Mesendoderm (in vitro differentiated cells): Measurements from ENCODE around the gene PCDHB5.
"Not testable (repeated sequence)": the region's sequence is repeated elsewhere in the genome, so short reads cannot be mapped to it uniquely, and the experiment has no call there.

ENCODE experiments used
- DNase-seq: peaks from one replicate; pipeline ENCODE4 v3.0.0; 2013
- H2AK5ac ChIP-seq: 2 replicates; pipeline ENCODE4 v1.6.1; 2013; ENCODE audit warnings: low read length, inconsistent platforms
- H2BK120ac ChIP-seq: 2 replicates; pipeline ENCODE4 v1.6.1; 2013; ENCODE audit warnings: low read depth, mild to moderate bottlenecking, low read length, moderate library complexity, mixed read lengths
- H2BK15ac ChIP-seq: replicated peaks from 2 replicates; pipeline ENCODE4 v1.6.1; 2013; ENCODE audit warnings: low read depth, mild to moderate bottlenecking, moderate library complexity
- H2BK5ac ChIP-seq: 2 replicates; pipeline ENCODE4 v1.6.1; 2013; ENCODE audit warnings: low read length, inconsistent platforms
- H3K18ac ChIP-seq: 2 replicates; pipeline ENCODE4 v1.6.1; 2013; ENCODE audit warnings: mild to moderate bottlenecking, low read length, mixed read lengths
- H3K23ac ChIP-seq: one replicate; pipeline ENCODE4 v1.6.1; 2013; ENCODE audit warnings: low read length
- H3K27ac ChIP-seq: 2 replicates; pipeline ENCODE4 v1.5.1; 2013; ENCODE audit warnings: low read depth, mild to moderate bottlenecking, inconsistent platforms, low read length, moderate library complexity
- H3K27me3 ChIP-seq: 2 replicates; pipeline ENCODE4 v1.6.1; 2013; ENCODE audit warnings: low read length, control low read depth, mild to moderate bottlenecking, inconsistent platforms; ENCODE audit not compliant: insufficient read depth, poor library complexity
- H3K36me3 ChIP-seq: 2 replicates; pipeline ENCODE4 v1.6.1; 2013; ENCODE audit warnings: low read length, inconsistent platforms; ENCODE audit not compliant: control insufficient read depth, insufficient read depth
- H3K4ac ChIP-seq: one replicate; pipeline ENCODE4 v1.6.1; 2013; ENCODE audit warnings: low read depth, mild to moderate bottlenecking, low read length, moderate library complexity
- H3K4me1 ChIP-seq: 2 replicates; pipeline ENCODE4 v1.6.1; 2013; ENCODE audit warnings: low read depth, low read length, inconsistent platforms; ENCODE audit not compliant: control insufficient read depth
- H3K4me2 ChIP-seq: 2 replicates; pipeline ENCODE4 v1.6.1; 2013; ENCODE audit warnings: low read length
- H3K4me3 ChIP-seq: 2 replicates; pipeline ENCODE4 v1.5.1; 2013; ENCODE audit warnings: mild to moderate bottlenecking, low read length
- H3K56ac ChIP-seq: one replicate; pipeline ENCODE4 v1.6.1; 2013; ENCODE audit warnings: low read length
- H3K79me1 ChIP-seq: 2 replicates; pipeline ENCODE4 v1.6.1; 2013; ENCODE audit warnings: low read length, inconsistent platforms
- H3K79me2 ChIP-seq: 2 replicates; pipeline ENCODE4 v1.6.1; 2013; ENCODE audit warnings: mild to moderate bottlenecking, low read length; ENCODE audit not compliant: control insufficient read depth, insufficient read depth
- H3K9ac ChIP-seq: 2 replicates; pipeline ENCODE4 v1.6.1; 2013; ENCODE audit warnings: low read length, inconsistent platforms
- H4K5ac ChIP-seq: one replicate; pipeline ENCODE4 v1.6.1; 2013; ENCODE audit warnings: low read length
- H4K8ac ChIP-seq: one replicate; pipeline ENCODE4 v1.6.1; 2013; ENCODE audit warnings: low read depth, mild to moderate bottlenecking, control low read depth, low read length, moderate library complexity
- WGBS: extraction: QIAGEN DNeasy Blood & Tissue Kit; methylation state at CpG from one replicate; pipeline ENCODE4 v1.1.7; 2013; ENCODE audit warnings: low lambda C conversion rate, missing lambda C conversion rate; ENCODE audit not compliant: insufficient coverage; ENCODE audit errors: extremely low coverage; 5-methylcytosine and 5-hydroxymethylcytosine counted together

Gene PCDHB5

DNA sequence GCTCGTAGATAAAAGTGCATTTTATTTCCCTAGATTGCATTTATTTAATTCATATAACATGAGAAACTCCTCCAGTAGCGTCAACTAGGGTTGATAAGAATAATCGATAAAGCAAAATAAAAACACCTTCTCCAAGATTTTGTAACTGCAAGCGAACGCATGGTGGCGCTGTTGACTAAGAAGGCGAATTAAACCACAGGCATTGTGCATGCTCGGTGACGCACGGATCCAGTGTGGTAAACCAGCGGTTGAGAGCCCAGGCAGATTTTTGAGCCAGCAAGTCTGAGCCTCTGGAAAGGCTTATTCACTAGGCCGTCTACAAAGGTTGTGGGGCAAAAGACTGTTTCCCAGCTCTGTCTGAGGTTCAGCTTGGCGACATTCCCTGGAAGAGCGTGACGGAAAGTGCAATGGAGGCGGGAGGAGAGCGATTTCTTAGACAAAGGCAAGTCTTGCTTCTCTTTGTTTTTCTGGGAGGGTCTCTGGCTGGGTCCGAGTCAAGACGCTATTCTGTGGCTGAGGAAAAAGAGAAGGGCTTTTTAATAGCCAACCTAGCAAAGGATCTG, 34.7 kb upstream of the PCDHB5 start, which contains the start of gene PCDHB3:
TSS of gene PCDHB3 (plus strand) at position 231 of the 563 bp plus-strand sequence. CDS start at position 408, 177 bp downstream.
- Histone ChIP-seq H2BK120ac (no peak within 1 kb of the TSS), H3K4ac (no peak within 1 kb of the TSS), H3K36me3 (no peaks in the 10 kb centered on the region), H3K9ac (no peak within 1 kb of the TSS), H2BK15ac (no peak within 1 kb of the TSS), H3K79me2 (peaks cover 3% of the 10 kb centered on the region), H3K4me1 (peaks cover 1% of the 10 kb centered on the region), H3K56ac (no peak within 1 kb of the TSS), H2BK5ac (no peak within 1 kb of the TSS), H3K27ac (no peak within 1 kb of the TSS), H2AK5ac (no peak within 1 kb of the TSS), H3K18ac (no peak within 1 kb of the TSS), H3K27me3 (no peaks in the 10 kb centered on the region), H3K4me3 (no peak within 1 kb of the TSS), H4K5ac (no peak within 1 kb of the TSS), H3K79me1 (no peaks in the 10 kb centered on the region), H3K4me2 (no peak within 1 kb of the TSS), H3K23ac (no peak within 1 kb of the TSS), H4K8ac (no peak within 1 kb of the TSS)
- DNase-seq: peak; percentile 85
- no CpG with 5 or more reads among the region's 19 CpGs for WGBS

- Histone ChIP-seq H2AK5ac (no peak overlapping the region), H2BK15ac (no peak overlapping the region), H3K18ac (no peak overlapping the region), H3K79me1 (no peaks in the 10 kb centered on the region), H3K56ac (no peak overlapping the region), H2BK120ac (no peak overlapping the region), H3K4me3 (no peak overlapping the region), H4K5ac (no peak overlapping the region), H3K27ac (no peak overlapping the region), H3K23ac (no peak overlapping the region), H2BK5ac (no peak overlapping the region), H3K9ac (no peak overlapping the region), H3K36me3 (no peaks in the 10 kb centered on the region), H3K4me2 (no peak overlapping the region), H3K79me2 (no peaks in the 10 kb centered on the region), H3K27me3 (no peaks in the 10 kb centered on the region), H3K4me1 (no peaks in the 10 kb centered on the region), H3K4ac (no peak overlapping the region), H4K8ac (no peak overlapping the region)
- WGBS: no CpG with 5 or more reads among the region's 20 CpGs
- no peak for DNase-seq
Measured at GRCh38 chr5:141101059-141101458, 33.9 kb upstream of the PCDHB5 start.

- not testable (repeated sequence) for H2BK15ac ChIP-seq, H4K8ac ChIP-seq
- WGBS: no CpG with 5 or more reads among the region's 39 CpGs
Measured at GRCh38 chr5:141102070-141102469, 32.9 kb upstream of the PCDHB5 start.

DNA sequence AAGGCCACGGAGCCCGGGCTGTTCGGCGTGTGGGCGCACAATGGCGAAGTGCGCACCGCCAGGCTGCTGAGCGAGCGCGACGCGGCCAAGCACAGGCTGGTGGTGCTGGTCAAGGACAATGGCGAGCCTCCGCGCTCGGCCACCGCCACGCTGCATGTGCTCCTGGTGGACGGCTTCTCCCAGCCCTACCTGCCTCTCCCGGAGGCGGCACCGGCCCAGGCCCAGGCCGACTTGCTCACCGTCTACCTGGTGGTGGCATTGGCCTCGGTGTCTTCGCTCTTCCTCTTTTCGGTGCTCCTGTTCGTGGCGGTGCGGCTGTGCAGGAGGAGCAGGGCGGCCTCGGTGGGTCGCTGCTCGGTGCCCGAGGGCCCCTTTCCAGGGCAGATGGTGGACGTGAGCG, 32.5 kb upstream of the PCDHB5 start:
- not testable (repeated sequence) for H3K4ac ChIP-seq, H4K5ac ChIP-seq, H3K9ac ChIP-seq, H3K79me1 ChIP-seq, H3K27me3 ChIP-seq, H3K36me3 ChIP-seq, H3K27ac ChIP-seq, H2BK5ac ChIP-seq, H3K18ac ChIP-seq, H3K79me2 ChIP-seq, H3K4me1 ChIP-seq, H4K8ac ChIP-seq, H2BK15ac ChIP-seq, H2AK5ac ChIP-seq, H3K4me2 ChIP-seq, H3K4me3 ChIP-seq, H3K56ac ChIP-seq, H2BK120ac ChIP-seq, H3K23ac ChIP-seq, DNase-seq
- no CpG with 5 or more reads among the region's 38 CpGs for WGBS

More at GRCh38 chr5:141102070-141102469, 32.9 kb upstream of the PCDHB5 start:
- H3K79me2 ChIP-seq, H3K18ac ChIP-seq, H3K79me1 ChIP-seq, H3K9ac ChIP-seq, H3K4ac ChIP-seq, H3K4me1 ChIP-seq, H2BK120ac ChIP-seq, H3K4me3 ChIP-seq, H3K27ac ChIP-seq, H4K5ac ChIP-seq, H3K27me3 ChIP-seq, H2AK5ac ChIP-seq, H3K36me3 ChIP-seq, H3K56ac ChIP-seq, H3K4me2 ChIP-seq, DNase-seq, H3K23ac ChIP-seq, H2BK5ac ChIP-seq: not testable (repeated sequence)

- H4K5ac ChIP-seq: no peak overlapping the region
- H2BK120ac ChIP-seq: no peak overlapping the region
- H2AK5ac ChIP-seq: no peak overlapping the region
- no peak overlapping the region for H2BK5ac ChIP-seq
- no peak overlapping the region for H4K8ac ChIP-seq
- H3K79me1 ChIP-seq: no peaks in the 10 kb centered on the region
- no peak overlapping the region for H3K23ac ChIP-seq
- no peak overlapping the region for H3K18ac ChIP-seq
- H3K56ac ChIP-seq: no peak overlapping the region
- no peak overlapping the region for H3K9ac ChIP-seq
- no peaks in the 10 kb centered on the region for H3K36me3 ChIP-seq
- H3K4me3 ChIP-seq: no peak overlapping the region
- no peak for DNase-seq
- H3K79me2 ChIP-seq: no peaks in the 10 kb centered on the region
- H2BK15ac ChIP-seq: no peak overlapping the region
- H3K27me3 ChIP-seq: no peaks in the 10 kb centered on the region
- WGBS: no CpG with 5 or more reads among the region's 2 CpGs
- H3K27ac ChIP-seq: no peak overlapping the region
- no peaks in the 10 kb centered on the region for H3K4me1 ChIP-seq
- H3K4me2 ChIP-seq: no peak overlapping the region
- H3K4ac ChIP-seq: no peak overlapping the region
Measured at GRCh38 chr5:141105350-141105749, 29.7 kb upstream of the PCDHB5 start.

DNA sequence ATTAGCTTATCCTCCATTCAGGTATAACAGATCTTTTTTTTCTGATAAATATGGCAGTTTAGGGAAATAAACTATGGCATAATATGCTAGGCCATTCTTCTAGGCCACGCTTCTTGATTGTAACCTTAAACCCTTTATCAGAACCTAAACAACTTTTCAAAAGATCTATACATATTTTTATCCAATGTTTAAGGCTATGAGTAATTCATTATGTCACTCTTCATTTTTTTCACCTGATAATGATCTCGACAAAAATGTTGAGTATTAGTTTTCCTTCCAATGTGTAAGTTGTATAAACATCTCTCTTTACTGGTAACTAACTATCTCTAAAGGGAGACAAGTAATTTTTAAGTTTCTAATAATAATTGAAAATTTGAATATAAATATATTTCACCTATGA, 15.8 kb upstream of the PCDHB5 start:
- no peak overlapping the region for H4K8ac ChIP-seq
- H3K4me3 ChIP-seq: no peak overlapping the region
- no peak overlapping the region for H2BK15ac ChIP-seq
- H3K79me1 ChIP-seq: no peaks in the 10 kb centered on the region
- no peak for DNase-seq
- H2BK120ac ChIP-seq: no peak overlapping the region
- no peak overlapping the region for H3K4ac ChIP-seq
- no peak overlapping the region for H3K56ac ChIP-seq
- no peaks in the 10 kb centered on the region for H3K4me1 ChIP-seq
- no peak overlapping the region for H2BK5ac ChIP-seq
- no peak overlapping the region for H3K23ac ChIP-seq
- no peak overlapping the region for H3K9ac ChIP-seq
- no peaks in the 10 kb centered on the region for H3K36me3 ChIP-seq
- no peak overlapping the region for H3K18ac ChIP-seq
- no peak overlapping the region for H3K4me2 ChIP-seq
- no peaks in the 10 kb centered on the region for H3K27me3 ChIP-seq
- no peak overlapping the region for H4K5ac ChIP-seq
- H3K79me2 ChIP-seq: no peaks in the 10 kb centered on the region
- H3K27ac ChIP-seq: no peak overlapping the region
- no peak overlapping the region for H2AK5ac ChIP-seq
- no CpG with 5 or more reads among the region's 2 CpGs for WGBS
